Erythroblast (primary cell): ENCODE data around the gene PRG3.

Experiments used
- GATA1 ChIP-seq: IDR thresholded peaks from 2 replicates; pipeline ENCODE4 v1.6.1; 2011; ENCODE audit warnings: low read depth, mild to moderate bottlenecking, control low read depth, low read length, moderate library complexity
- POLR2A ChIP-seq: IDR thresholded peaks from 2 replicates; pipeline ENCODE4 v1.6.1; 2011; ENCODE audit warnings: mild to moderate bottlenecking, low read length

GRCh38 chr11:57348636-57349313, 32.2 kb downstream of the PRG3 start:
- TF ChIP-seq POLR2A, result no peak
- TF ChIP-seq GATA1, result no peak
